Choroid plexus epithelial cell (primary cell): ENCODE data around the gene USP13.

Experiments
- DNase-seq: peaks from one replicate; pipeline ENCODE4 v3.0.0-alpha.2; 2010; ENCODE audit warnings: low read depth
- H3K4me3 ChIP-seq: 2 replicates; pipeline ENCODE4 v1.5.1; 2011; ENCODE audit warnings: low read depth, mild to moderate bottlenecking, control low read depth, low read length, moderate library complexity
- CTCF ChIP-seq: conservative IDR thresholded peaks from 2 replicates; pipeline ENCODE4 v1.5.1; 2011; ENCODE audit warnings: low read depth, mild to moderate bottlenecking, control low read depth, inconsistent platforms, low read length, moderate library complexity

USP13 gene

GRCh38 chr3:179819379-179819778 is 166.5 kb downstream of the USP13 start:
- DNase-seq = no peak
- no peak for TF ChIP-seq CTCF
- H3K4me3 ChIP-seq = no peak overlapping the region

GRCh38 chr3:179822296-179822695 is 169.5 kb downstream of the USP13 start:
- H3K4me3 ChIP-seq = no peak overlapping the region
- DNase-seq = no peak
- TF ChIP-seq CTCF = no peak

GRCh38 chr3:179825527-179826246 is 172.8 kb downstream of the USP13 start:
- H3K4me3 ChIP-seq = no peak overlapping the region
- no peak for TF ChIP-seq CTCF
- DNase-seq = no peak

GRCh38 chr3:179826247-179826637 is 173.4 kb downstream of the USP13 start:
- no peak for TF ChIP-seq CTCF
- H3K4me3 ChIP-seq = no peak overlapping the region
- no peak for DNase-seq

- H3K4me3 ChIP-seq = no peak overlapping the region
- TF ChIP-seq CTCF = no peak
- no peak for DNase-seq
Observed at GRCh38 chr3:179828738-179829137, 175.9 kb downstream of the USP13 start.

- H3K4me3 ChIP-seq = no peak overlapping the region
- no peak for DNase-seq
- TF ChIP-seq CTCF = no peak
Observed at GRCh38 chr3:179829401-179829800, 176.6 kb downstream of the USP13 start.

GRCh38 chr3:179832333-179832854 is 179.6 kb downstream of the USP13 start:
- no peak for TF ChIP-seq CTCF
- no peak overlapping the region for H3K4me3 ChIP-seq
- no peak for DNase-seq
